ENCODE results near the gene CNNM1.

The CNNM1 gene

GRCh38 chr10:99337901-99338300 lies 8.7 kb downstream of the CNNM1 start:
- no peak for DNase-seq (ENCODE audit: low spot score)

GRCh38 chr10:99339077-99339476 lies 9.9 kb downstream of the CNNM1 start:
- DNase-seq (ENCODE audit: low spot score), result no peak

- no peak for DNase-seq (ENCODE audit: low spot score)
Measured at GRCh38 chr10:99339563-99340047, 10.4 kb downstream of the CNNM1 start.

- DNase-seq (ENCODE audit: low spot score), result no peak
Measured at GRCh38 chr10:99340650-99341049, 11.5 kb downstream of the CNNM1 start.

GRCh38 chr10:99341248-99341647 lies 12.1 kb downstream of the CNNM1 start:
- no peak for DNase-seq (ENCODE audit: low spot score)

- DNase-seq (ENCODE audit: low spot score), result no peak
Measured at GRCh38 chr10:99341860-99342490, 12.8 kb downstream of the CNNM1 start.

GRCh38 chr10:99343262-99343661 lies 14.1 kb downstream of the CNNM1 start:
- no peak for DNase-seq (ENCODE audit: low spot score)

GRCh38 chr10:99344715-99345114 lies 15.6 kb downstream of the CNNM1 start:
- no peak for DNase-seq (ENCODE audit: low spot score)

- no peak for DNase-seq (ENCODE audit: low spot score)
Measured at GRCh38 chr10:99345350-99345749, 16.2 kb downstream of the CNNM1 start.

GRCh38 chr10:99346247-99346646 lies 17.1 kb downstream of the CNNM1 start:
- no peak for DNase-seq (ENCODE audit: low spot score)

GRCh38 chr10:99347672-99348071 lies 18.5 kb downstream of the CNNM1 start:
- DNase-seq (ENCODE audit: low spot score), result no peak

GRCh38 chr10:99353182-99353581 lies 24.0 kb downstream of the CNNM1 start:
- DNase-seq (ENCODE audit: low spot score), result no peak

- DNase-seq (ENCODE audit: low spot score), result no peak
Measured at GRCh38 chr10:99357691-99358090, 28.5 kb downstream of the CNNM1 start.

- no peak for DNase-seq (ENCODE audit: low spot score)
Measured at GRCh38 chr10:99358101-99358500, 28.9 kb downstream of the CNNM1 start.

- DNase-seq (ENCODE audit: low spot score), result no peak
Measured at GRCh38 chr10:99360934-99361333, 31.8 kb downstream of the CNNM1 start.

GRCh38 chr10:99364125-99364524 lies 35.0 kb downstream of the CNNM1 start:
- no peak for DNase-seq (ENCODE audit: low spot score)

GRCh38 chr10:99365311-99365710 lies 36.2 kb downstream of the CNNM1 start:
- DNase-seq (ENCODE audit: low spot score), result no peak

GRCh38 chr10:99365736-99366135 lies 36.6 kb downstream of the CNNM1 start:
- no peak for DNase-seq (ENCODE audit: low spot score)

GRCh38 chr10:99366666-99367065 lies 37.5 kb downstream of the CNNM1 start:
- DNase-seq (ENCODE audit: low spot score), result no peak

GRCh38 chr10:99368646-99369045 lies 39.5 kb downstream of the CNNM1 start:
- DNase-seq (ENCODE audit: low spot score), result no peak

- DNase-seq (ENCODE audit: low spot score), result no peak
Measured at GRCh38 chr10:99369126-99369525, 40.0 kb downstream of the CNNM1 start.

GRCh38 chr10:99369551-99369950 lies 40.4 kb downstream of the CNNM1 start:
- DNase-seq (ENCODE audit: low spot score), result no peak

- DNase-seq (ENCODE audit: low spot score), result peak; percentile 30
Measured at GRCh38 chr10:99370993-99371392, 41.8 kb downstream of the CNNM1 start.

GRCh38 chr10:99372546-99373271 lies 43.6 kb downstream of the CNNM1 start:
- DNase-seq (ENCODE audit: low spot score), result no peak
